Activated CD4-positive, alpha-beta memory T cell treated with anti-CD3 and anti-CD28 coated beads, Interleukin-2, amount 10 ng/mL, durations not matched to agents 7 days and 5 days (primary cell): Measurements from ENCODE around the gene VWA1. TPM values are rescaled to one million over a fixed set of nuclear protein-coding genes. Genes with fewer than 3 reads are reported as not detected.
"Not testable (repeated sequence)": the region's sequence is repeated elsewhere in the genome, so short reads cannot be mapped to it uniquely, and the experiment has no call there.

Source experiments
- CTCF ChIA-PET: fragments of 350-600 bp; sonication (Branson Sonifier 250); formaldehyde crosslinking; loops from one replicate; lab custom pipeline; 2021; ENCODE audit warnings: antibody characterized with exemption, inconsistent platforms; lab: Charles Lee
- POLR2A ChIA-PET: fragments of 350-600 bp; sonication (Branson Sonifier 250); formaldehyde crosslinking; loops from one replicate; lab custom pipeline; 2021; ENCODE audit warnings: antibody characterized with exemption; lab: Charles Lee
- DNase-seq: peaks from one replicate; pipeline ENCODE4 v3.0.0-alpha.2; 2020
- H3K27ac Mint-ChIP-seq: one replicate; pipeline ENCODE4 v1.8.0; 2021; ENCODE audit warnings: mild to moderate bottlenecking, mixed read lengths
- H3K27me3 Mint-ChIP-seq: one replicate; pipeline ENCODE4 v1.8.0; 2021; ENCODE audit warnings: mixed read lengths
- H3K36me3 Mint-ChIP-seq: one replicate; pipeline ENCODE4 v1.8.0; 2021; ENCODE audit warnings: low read depth, mixed read lengths
- H3K4me1 Mint-ChIP-seq: one replicate; pipeline ENCODE4 v1.8.0; 2021; ENCODE audit warnings: mixed read lengths
- H3K4me3 Mint-ChIP-seq: one replicate; pipeline ENCODE4 v1.8.0; 2021; ENCODE audit warnings: mild to moderate bottlenecking, mixed read lengths
- H3K9me3 Mint-ChIP-seq: one replicate; pipeline ENCODE4 v1.8.0; 2021; ENCODE audit warnings: mixed read lengths
- total RNA-seq, 2 experiments: library from RNA; stranded (reverse); gene quantifications; one replicate each; pipeline ENCODE4 v1.2.3, GENCODE V29; 2021

Gene VWA1
- total RNA-seq, 2 experiments from 2014 or later, result 0.33 to 0.45 TPM

- H3K4me3 Mint-ChIP-seq, CTCF ChIA-PET, DNase-seq, H3K27ac Mint-ChIP-seq, H3K36me3 Mint-ChIP-seq, H3K4me1 Mint-ChIP-seq, H3K9me3 Mint-ChIP-seq: not testable (repeated sequence)
- H3K27me3 Mint-ChIP-seq, result peaks cover 21% of the 10 kb centered on the region
- POLR2A ChIA-PET, result interaction anchor here (0.6 to 1.3 kb wide), 2 partner anchors 9 to 23 kb away, joined by 3 read pairs; partner anchors contain the start of gene MRPL20
Measured at GRCh38 chr1:1428967-1429366, 6.5 kb upstream of the VWA1 start.

GRCh38 chr1:1429671-1430073 is 5.8 kb upstream of the VWA1 start:
- Mint-ChIP-seq H3K27ac (no peak overlapping the region), H3K4me3 (no peak overlapping the region), H3K27me3 (peaks cover 23% of the 10 kb centered on the region), H3K4me1 (peaks cover 4% of the 10 kb centered on the region), H3K36me3 (no peaks in the 10 kb centered on the region), H3K9me3 (no peaks in the 10 kb centered on the region)
- CTCF ChIA-PET, result no interaction called here
- no peak for DNase-seq
- POLR2A ChIA-PET, result interaction anchor here (0.6 to 1.3 kb wide), 2 partner anchors 10 to 23 kb away, joined by 3 read pairs; partner anchors contain the start of gene MRPL20

GRCh38 chr1:1430114-1430982 is 5.1 kb upstream of the VWA1 start:
- Mint-ChIP-seq H3K4me3 (no peak overlapping the region), H3K9me3 (no peaks in the 10 kb centered on the region), H3K27ac (no peak overlapping the region), H3K36me3 (no peaks in the 10 kb centered on the region), H3K4me1 (peaks cover 7% of the 10 kb centered on the region), H3K27me3 (peaks cover 23% of the 10 kb centered on the region)
- ChIA-PET POLR2A (no interaction called here), CTCF (interaction anchor here (0.6 kb wide), 1 partner anchor 605 kb away, joined by 3 read pairs; no protein-coding TSS in a partner anchor)
- DNase-seq, result no peak

- ChIA-PET CTCF (no interaction called here), POLR2A (no interaction called here)
- H3K4me1 Mint-ChIP-seq, result peaks cover 8% of the 10 kb centered on the region
- H3K4me3 Mint-ChIP-seq, result no peak overlapping the region
- no peaks in the 10 kb centered on the region for H3K36me3 Mint-ChIP-seq
- DNase-seq, result no peak
- H3K9me3 Mint-ChIP-seq, result no peaks in the 10 kb centered on the region
- H3K27ac Mint-ChIP-seq, result no peak overlapping the region
- H3K27me3 Mint-ChIP-seq, result peaks cover 19% of the 10 kb centered on the region
Measured at GRCh38 chr1:1430992-1431844, 4.3 kb upstream of the VWA1 start.

- Mint-ChIP-seq H3K4me3 (no peak overlapping the region), H3K27ac (no peak overlapping the region), H3K4me1 (peaks cover 8% of the 10 kb centered on the region), H3K36me3 (no peaks in the 10 kb centered on the region), H3K27me3 (peaks cover 20% of the 10 kb centered on the region), H3K9me3 (no peaks in the 10 kb centered on the region)
- POLR2A ChIA-PET, result no interaction called here
- DNase-seq, result no peak
- CTCF ChIA-PET, result no interaction called here
Measured at GRCh38 chr1:1431845-1432273, 3.6 kb upstream of the VWA1 start.

GRCh38 chr1:1432274-1432950 is 3.1 kb upstream of the VWA1 start:
- Mint-ChIP-seq H3K9me3 (no peaks in the 10 kb centered on the region), H3K4me1 (peaks cover 8% of the 10 kb centered on the region), H3K4me3 (no peak overlapping the region), H3K27ac (no peak overlapping the region), H3K36me3 (no peaks in the 10 kb centered on the region), H3K27me3 (peaks cover 20% of the 10 kb centered on the region)
- ChIA-PET CTCF (no interaction called here), POLR2A (no interaction called here)
- DNase-seq, result no peak

GRCh38 chr1:1432951-1433803 is 2.3 kb upstream of the VWA1 start:
- CTCF ChIA-PET, result no interaction called here
- Mint-ChIP-seq H3K4me1 (peaks cover 8% of the 10 kb centered on the region), H3K27ac (no peak overlapping the region), H3K27me3 (peaks cover 20% of the 10 kb centered on the region), H3K9me3 (no peaks in the 10 kb centered on the region), H3K36me3 (no peaks in the 10 kb centered on the region), H3K4me3 (no peak overlapping the region)
- DNase-seq, result no peak
- POLR2A ChIA-PET, result interaction anchor here (0.9 kb wide), 1 partner anchor 25 kb away, joined by 3 read pairs; no protein-coding TSS in a partner anchor

GRCh38 chr1:1433804-1434130 is 1.7 kb upstream of the VWA1 start:
- CTCF ChIA-PET, result no interaction called here
- Mint-ChIP-seq H3K9me3 (no peaks in the 10 kb centered on the region), H3K27me3 (peaks cover 17% of the 10 kb centered on the region), H3K4me1 (peaks cover 6% of the 10 kb centered on the region), H3K4me3 (no peak overlapping the region), H3K36me3 (no peaks in the 10 kb centered on the region), H3K27ac (no peak overlapping the region)
- POLR2A ChIA-PET, result interaction anchor here (0.9 kb wide), 1 partner anchor 26 kb away, joined by 3 read pairs; no protein-coding TSS in a partner anchor
- DNase-seq, result no peak

GRCh38 chr1:1434131-1434823 is 1.2 kb upstream of the VWA1 start:
- peaks cover 17% of the 10 kb centered on the region for H3K27me3 Mint-ChIP-seq
- H3K36me3 Mint-ChIP-seq, result no peaks in the 10 kb centered on the region
- ChIA-PET CTCF (no interaction called here), POLR2A (interaction anchor here (0.6 to 0.9 kb wide), 2 partner anchors 26 to 71 kb away, joined by 3 read pairs; no protein-coding TSS in a partner anchor)
- no peak for DNase-seq
- no peak overlapping the region for H3K27ac Mint-ChIP-seq
- H3K4me3 Mint-ChIP-seq, result no peak overlapping the region
- no peaks in the 10 kb centered on the region for H3K9me3 Mint-ChIP-seq
- H3K4me1 Mint-ChIP-seq, result peaks cover 6% of the 10 kb centered on the region

GRCh38 chr1:1434824-1435105 is 725 bp upstream of the VWA1 start:
- Mint-ChIP-seq H3K4me1 (peaks cover 6% of the 10 kb centered on the region), H3K27me3 (peaks cover 13% of the 10 kb centered on the region), H3K36me3 (no peaks in the 10 kb centered on the region), H3K27ac (no peak overlapping the region), H3K4me3 (no peak overlapping the region), H3K9me3 (no peaks in the 10 kb centered on the region)
- CTCF ChIA-PET, result no interaction called here
- POLR2A ChIA-PET, result interaction anchor here (0.6 kb wide), 1 partner anchor 71 kb away, joined by 3 read pairs; no protein-coding TSS in a partner anchor
- DNase-seq, result no peak

- Mint-ChIP-seq H3K36me3 (no peaks in the 10 kb centered on the region), H3K27ac (no peak overlapping the region)
- CTCF ChIA-PET, result no interaction called here
Measured at GRCh38 chr1:1435911-1436629, 580 bp downstream of the VWA1 start.

More at GRCh38 chr1:1435911-1436629, 580 bp downstream of the VWA1 start:
- POLR2A ChIA-PET, result interaction anchor here (2.0 to 2.7 kb wide), 2 partner anchors 28 to 36 kb away, joined by 5 to 7 read pairs; partner anchors contain the start of gene MRPL20
- Mint-ChIP-seq H3K4me3 (peak overlapping the region; percentile 27), H3K4me1 (peaks cover 6% of the 10 kb centered on the region), H3K9me3 (no peaks in the 10 kb centered on the region), H3K27me3 (peaks cover 13% of the 10 kb centered on the region)
- no peak for DNase-seq
